Choroid plexus epithelial cell (primary cell): Measurements from ENCODE around the gene NEMF.
"Not testable (repeated sequence)": the region's sequence is repeated elsewhere in the genome, so short reads cannot be mapped to it uniquely, and the experiment has no call there.

ENCODE experiments used
- DNase-seq: peaks from one replicate; pipeline ENCODE4 v3.0.0-alpha.2; 2010; ENCODE audit warnings: low read depth
- H3K4me3 ChIP-seq: 2 replicates; pipeline ENCODE4 v1.5.1; 2011; ENCODE audit warnings: low read depth, mild to moderate bottlenecking, control low read depth, low read length, moderate library complexity
- CTCF ChIP-seq: conservative IDR thresholded peaks from 2 replicates; pipeline ENCODE4 v1.5.1; 2011; ENCODE audit warnings: low read depth, mild to moderate bottlenecking, control low read depth, inconsistent platforms, low read length, moderate library complexity

NEMF gene

GRCh38 chr14:49852301-49853157 is at the start of gene NEMF:
NEMF (minus strand) TSS chr14:49852788; CDS start chr14:49852753, 35 bp downstream.
- peak; percentile 91 for DNase-seq
- peak; percentile 85 for TF ChIP-seq CTCF
- peak within 1 kb of the TSS; percentile 79 for H3K4me3 ChIP-seq

- H3K4me3 ChIP-seq, result no peak overlapping the region
- TF ChIP-seq CTCF, result no peak
- DNase-seq, result no peak
Observed at GRCh38 chr14:49900973-49901372, 48.4 kb upstream of the NEMF start.

- DNase-seq, result no peak
- H3K4me3 ChIP-seq, result no peak overlapping the region
- no peak for TF ChIP-seq CTCF
Observed at GRCh38 chr14:49898485-49898884, 45.9 kb upstream of the NEMF start.

- no peak for DNase-seq
- TF ChIP-seq CTCF, result no peak
- H3K4me3 ChIP-seq, result no peak overlapping the region
Observed at GRCh38 chr14:49897965-49898364, 45.4 kb upstream of the NEMF start.

GRCh38 chr14:49897414-49897813 is 44.8 kb upstream of the NEMF start:
- no peak for TF ChIP-seq CTCF
- no peak overlapping the region for H3K4me3 ChIP-seq

GRCh38 chr14:49896966-49897365 is 44.4 kb upstream of the NEMF start:
- DNase-seq, result no peak
- no peak for TF ChIP-seq CTCF

More at GRCh38 chr14:49897414-49897813, 44.8 kb upstream of the NEMF start:
- DNase-seq, result no peak

GRCh38 chr14:49896272-49896671 is 43.7 kb upstream of the NEMF start:
- peak overlapping the region; percentile 96 for H3K4me3 ChIP-seq
- DNase-seq, result not testable (repeated sequence)

More at GRCh38 chr14:49896966-49897365, 44.4 kb upstream of the NEMF start:
- H3K4me3 ChIP-seq, result peak overlapping the region; percentile 35
